A549 treated with Mapracorat at 1 μM for 4 hours (cell line): ENCODE data around the gene ZFP82. TPM values are rescaled to one million over a fixed set of nuclear protein-coding genes. Genes with fewer than 3 reads are reported as not detected.

Experiments
- total RNA-seq: library from RNA; stranded (reverse); fragments of 200-300 nt; extraction: Qiagen RNA extraction; gene quantifications from 5 replicates; pipeline ENCODE4 v1.2.3, GENCODE V29; 2022

Gene ZFP82
- 1.5 to 2.0 TPM (median 1.8 TPM) in 5 replicates for total RNA-seq

GRCh38 chr19:36418287-36419001, at the start of gene ZFP82:
Gene ZFP82, minus strand, starts transcription at chr19:36418644. Its CDS starts 8,855 bp downstream, at chr19:36409789.

GRCh38 chr19:36378625-36379509, 39.6 kb downstream of the ZFP82 start, which contains the start of gene ZFP14:
Gene ZFP14, minus strand, starts transcription at chr19:36379201. Its CDS starts 11,309 bp downstream, at chr19:36367892.

Other genes with a start within 250 kb of the ZFP82 start
- 3.9 to 5.2 TPM (median 4.3 TPM) in 5 replicates for gene ZNF565, start 204.0 kb downstream of the ZFP82 start, total RNA-seq
- 105 to 154 TPM (median 113 TPM) in 5 replicates for gene ZNF146, start 203.5 kb downstream of the ZFP82 start, total RNA-seq
- 1.4 to 2.6 TPM (median 2.3 TPM) in 5 replicates for gene ZFP14, start 39.4 kb downstream of the ZFP82 start, total RNA-seq
- gene ZNF566, start 70.9 kb upstream of the ZFP82 start, total RNA-seq, result 7.8 to 9.3 TPM (median 8.8 TPM) in 5 replicates
- 4.9 to 11.3 TPM (median 6.8 TPM) in 5 replicates for gene ZNF260, start 109.6 kb upstream of the ZFP82 start, total RNA-seq
- 2.1 to 3.2 TPM (median 2.5 TPM) in 5 replicates for gene ZNF529, start 154.6 kb upstream of the ZFP82 start, total RNA-seq
- gene ZNF382, start 186.7 kb upstream of the ZFP82 start, total RNA-seq, result 0.06 to 0.07 TPM in 2 of 5 replicates, not detected in the others
- gene ZNF461, start 248.2 kb upstream of the ZFP82 start, total RNA-seq, result 4.2 to 7.0 TPM (median 5.9 TPM) in 5 replicates